Esophagus squamous epithelium (tissue), 5 donors: ENCODE results near the gene TADA3. TPM values are rescaled to one million over a fixed set of nuclear protein-coding genes. Genes with fewer than 3 reads are reported as not detected.

ENCODE experiments used
- DNase-seq: peaks from one replicate; lab custom pipeline; 2025; lab: John Stamatoyannopoulos, UW
- H3K27ac ChIP-seq, 4 donors: fragments of 200-600 bp; sonication (generic); one replicate each; pipeline ENCODE4 v1.5.1; 2016 to 2019; ENCODE audit warnings: mild to moderate bottlenecking in 1 of 4
- H3K27me3 ChIP-seq, 4 donors: fragments of 200-600 bp; sonication (generic); 1 replicate in 3 of 4; 2 replicates in 1 of 4; pipeline versions ENCODE4 v1.5.1 to v1.6.0; 2017 to 2021; ENCODE audit warnings: antibody characterized with exemption in 1 of 4
- H3K36me3 ChIP-seq, 3 donors: fragments of 200-600 bp; sonication (generic); one replicate each; pipeline ENCODE4 v1.5.1; 2016 to 2019
- H3K4me1 ChIP-seq, 3 donors: fragments of 200-600 bp; sonication (generic); one replicate each; pipeline ENCODE4 v1.5.1; 2017 to 2019
- H3K4me3 ChIP-seq, 4 donors: fragments of 200-600 bp; sonication (generic); 1 replicate in 3 of 4; 2 replicates in 1 of 4; pipeline ENCODE4 v1.5.1; 2016 to 2019; ENCODE audit warnings: mild to moderate bottlenecking in 2 of 4, moderate library complexity in 1 of 4
- H3K9me3 ChIP-seq, 3 donors: fragments of 200-600 bp; sonication (generic); one replicate each; pipeline ENCODE4 v1.5.1; 2016 to 2019
- CTCF ChIP-seq, 6 experiments: fragments of 450-650 bp in 4 of 6; fragments of 200-600 bp in 2 of 6; sonication (generic) in 2 of 6; IDR thresholded peaks; one replicate each; pipeline ENCODE4 v1.5.1; 2016 to 2019; ENCODE audit warnings: antibody characterized with exemption in 6 of 6, mild to moderate bottlenecking in 4 of 6, moderate library complexity in 4 of 6
- POLR2A ChIP-seq, 4 donors: fragments of 450-650 bp; IDR thresholded peaks; one replicate each; pipeline ENCODE4 v1.6.1; 2017; ENCODE audit warnings: antibody characterized with exemption in 4 of 4, mild to moderate bottlenecking in 4 of 4, moderate library complexity in 3 of 4
- WGBS, 2 donors: methylation state at CpG; one replicate each; pipeline ENCODE4 v1.1.5; 2018; 5-methylcytosine and 5-hydroxymethylcytosine counted together
- intact Hi-C: fragments of 100-400 bp; cut with DNase I; formaldehyde crosslinking; loops from one replicate; pipeline ENCODE4 v1.15.0; 2022
- total RNA-seq, 4 donors: library from RNA; depleted of rRNA; stranded (reverse); fragments of >200 nt; gene quantifications; one replicate each; pipeline ENCODE4 v1.1.0, GENCODE V29; 2016
- donor health status: DM: yes; HTN: yes; CAD: no.

TADA3 gene
- total RNA-seq, 4 donors from 2014 or later: 34.7 to 54.4 (median 44.8) TPM

- Histone ChIP-seq H3K4me1 (peaks cover 0 to 32% (median 4%) of the 10 kb centered on the region in 3 donors), H3K9me3 (no peaks in the 10 kb centered on the region), H3K27ac (no peak overlapping the region), H3K36me3 (peaks cover 5 to 89% (median 20%) of the 10 kb centered on the region in 3 donors), H3K4me3 (no peak overlapping the region), H3K27me3 (no peaks in the 10 kb centered on the region)
- intact Hi-C loops: no loop called here
- no peak for DNase-seq
- TF ChIP-seq CTCF (IDR thresholded peaks at IDR 0.05) (no peak), POLR2A (IDR thresholded peaks at IDR 0.05) (no peak)
- 24 to 40% methylated on average over 3 of the region's 3 CpGs for WGBS, 2 donors
These were observed 9.5 kb downstream of the TADA3 start for GRCh38 chr3:9782770-9783169.

- no peaks in the 10 kb centered on the region for H3K9me3 ChIP-seq
- peaks cover 0 to 32% (median 4%) of the 10 kb centered on the region in 3 donors for H3K4me1 ChIP-seq
- no peak overlapping the region for H3K4me3 ChIP-seq
- no peak for TF ChIP-seq POLR2A (IDR thresholded peaks at IDR 0.05)
- no peak for TF ChIP-seq CTCF (IDR thresholded peaks at IDR 0.05)
- intact Hi-C loops: no loop called here
- no peaks in the 10 kb centered on the region for H3K27me3 ChIP-seq
- peaks cover 5 to 82% (median 18%) of the 10 kb centered on the region in 3 donors for H3K36me3 ChIP-seq
- no peak for DNase-seq
- 46 to 60% methylated on average over 3 of the region's 3 CpGs for WGBS, 2 donors
- H3K27ac ChIP-seq: peak overlapping the region in 1 of 4 donors; percentile 6
These were observed 10.2 kb downstream of the TADA3 start for GRCh38 chr3:9781978-9782603.

- no peaks in the 10 kb centered on the region for H3K9me3 ChIP-seq
- TF ChIP-seq POLR2A (IDR thresholded peaks at IDR 0.05) (no peak), CTCF (IDR thresholded peaks at IDR 0.05) (no peak)
- no peak overlapping the region for H3K4me3 ChIP-seq
- no peak for DNase-seq
- no peaks in the 10 kb centered on the region for H3K27me3 ChIP-seq
- peaks cover 0 to 32% (median 4%) of the 10 kb centered on the region in 3 donors for H3K4me1 ChIP-seq
- H3K36me3 ChIP-seq: peaks cover 5 to 76% (median 14%) of the 10 kb centered on the region in 3 donors
- WGBS, 2 donors: 55 to 56% methylated on average over 1 of the region's 1 CpG
- peak overlapping the region in 1 of 4 donors; percentile 6 for H3K27ac ChIP-seq
- intact Hi-C loops: no loop called here
These were observed 10.7 kb downstream of the TADA3 start for GRCh38 chr3:9781551-9781950.

GRCh38 chr3:9780910-9781309 is 11.4 kb downstream of the TADA3 start:
- DNase-seq: no peak
- H3K4me1 ChIP-seq: peaks cover 0 to 32% (median 4%) of the 10 kb centered on the region in 3 donors
- 81 to 89% methylated on average over 4 of the region's 4 CpGs for WGBS, 2 donors
- H3K4me3 ChIP-seq: no peak overlapping the region
- peak overlapping the region in 2 of 4 donors; percentile 13 to 76 for H3K27ac ChIP-seq
- H3K9me3 ChIP-seq: no peaks in the 10 kb centered on the region
- no peak for TF ChIP-seq CTCF (IDR thresholded peaks at IDR 0.05)
- no peak for TF ChIP-seq POLR2A (IDR thresholded peaks at IDR 0.05)
- intact Hi-C loops: no loop called here
- no peaks in the 10 kb centered on the region for H3K27me3 ChIP-seq
- peaks cover 5 to 70% (median 10%) of the 10 kb centered on the region in 3 donors for H3K36me3 ChIP-seq

DNA sequence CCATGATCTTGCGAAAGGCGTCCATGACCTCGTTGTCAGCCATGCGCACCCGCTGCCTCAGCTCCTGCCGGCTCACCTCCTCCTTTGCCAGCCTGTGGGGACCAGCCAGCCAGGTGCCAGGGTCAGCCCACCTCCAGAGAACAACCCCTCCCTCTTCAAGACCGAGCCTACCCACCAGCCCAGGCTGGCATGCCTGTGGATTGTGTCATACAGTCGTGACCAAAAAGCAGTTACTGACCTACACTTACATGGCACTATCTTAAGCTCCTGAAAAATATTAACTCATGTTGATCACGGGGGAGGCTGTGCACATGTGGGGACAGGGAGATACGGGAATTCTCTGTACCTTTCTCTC is 11.8 kb downstream of the TADA3 start:
- Histone ChIP-seq H3K27me3 (no peaks in the 10 kb centered on the region), H3K36me3 (peaks cover 5 to 65% (median 6%) of the 10 kb centered on the region in 3 donors), H3K4me1 (peaks cover 0 to 32% (median 4%) of the 10 kb centered on the region in 3 donors), H3K27ac (peak overlapping the region in 3 of 4 donors; percentile 13 to 76 (median 40)), H3K9me3 (no peaks in the 10 kb centered on the region), H3K4me3 (no peak overlapping the region)
- no peak for DNase-seq
- intact Hi-C loops: no loop called here
- WGBS, 2 donors: 73 to 76% methylated on average over 3 to 9 of the region's 10 CpGs
- no peak for TF ChIP-seq POLR2A (IDR thresholded peaks at IDR 0.05)
- no peak for TF ChIP-seq CTCF (IDR thresholded peaks at IDR 0.05)
